ENCODE measurements around the gene MYO1E.

DNA sequence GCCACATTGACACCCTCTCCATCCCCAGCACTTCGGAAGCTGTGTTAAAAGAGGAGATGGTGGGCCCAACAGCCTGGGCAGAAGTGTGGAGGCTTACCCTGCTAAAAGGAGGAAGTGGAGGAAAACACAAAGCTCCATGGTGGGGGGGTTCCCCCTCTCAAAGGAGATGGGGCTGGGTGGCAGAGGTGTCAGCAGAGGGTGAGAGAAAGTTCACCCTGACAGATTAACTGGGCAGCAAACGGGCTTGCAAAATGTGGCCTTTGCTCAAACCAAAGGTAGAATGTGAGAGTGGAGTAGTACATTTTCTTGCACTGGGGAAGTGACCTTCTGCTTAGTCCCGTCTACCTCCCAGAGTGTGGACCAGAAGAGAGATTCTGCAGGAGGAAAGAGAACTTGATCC is 44.7 kb downstream of the MYO1E start:
- TF ChIP-seq BHLHE40 (IDR thresholded peaks at IDR 0.05; ENCODE audit: borderline replicate concordance) (no peak), FOXK2 (IDR thresholded peaks at IDR 0.05) (no peak), HDGF (IDR thresholded peaks at IDR 0.05; ENCODE audit: borderline replicate concordance) (no peak), FOXM1 (IDR thresholded peaks at IDR 0.05; ENCODE audit: borderline replicate concordance) (no peak), SP1 (IDR thresholded peaks at IDR 0.05) (no peak), ELF4 (IDR thresholded peaks at IDR 0.05) (no peak), TARDBP (IDR thresholded peaks at IDR 0.05) (no peak), LEF1 (IDR thresholded peaks at IDR 0.05; ENCODE audit: borderline replicate concordance) (no peak), FOXA1 (IDR thresholded peaks at IDR 0.05) (no peak), PKNOX1 (IDR thresholded peaks at IDR 0.05) (no peak), SUZ12 (IDR thresholded peaks at IDR 0.05) (no peak)

Data from HEK293T (cell line).